Measurements from ENCODE around the gene MYL11. TPM values are rescaled to one million over a fixed set of nuclear protein-coding genes. Genes with fewer than 3 reads are reported as not detected.
A peak's percentile ranks its signal among the peaks of the same experiment; 100 is the strongest.
"Not testable (repeated sequence)": the region's sequence is repeated elsewhere in the genome, so short reads cannot be mapped to it uniquely, and the experiment has no call there.

The MYL11 gene
- polyA plus RNA-seq, 2 of the 4 experiments (the other 2 are of a cell fraction), result 0.46 TPM; not detected in 1

GRCh38 chr16:30340621-30341020, 34.0 kb upstream of the MYL11 start (continued):
- no peak for TF ChIP-seq HMGXB4 (CRISPR knock-in tag; IDR thresholded peaks at IDR 0.05; ENCODE audit: borderline replicate concordance)
- TF ChIP-seq ZC3H11A (IDR thresholded peaks at IDR 0.05), result no peak
- no peak for TF ChIP-seq FOXS1 (CRISPR knock-in tag; IDR thresholded peaks at IDR 0.05)

- ATAC-seq, result peak; percentile 16 to 45; a peak in 3 of 6 replicates
Observed at GRCh38 chr16:30341971-30342370, 32.6 kb upstream of the MYL11 start.

GRCh38 chr16:30342751-30343490, 31.7 kb upstream of the MYL11 start:
- no peak for TF ChIP-seq EHMT2 (IDR thresholded peaks at IDR 0.05; ENCODE audit: low read depth)
- TF ChIP-seq E2F6 (IDR thresholded peaks at IDR 0.05; ENCODE audit: borderline replicate concordance, low read depth), result no peak
- TF ChIP-seq POLR2AphosphoS2 (conservative IDR thresholded peaks at IDR 0.05; ENCODE audit: low read length), result no peak
- no peak for TF ChIP-seq FOSL2 (IDR thresholded peaks at IDR 0.05)
- TF ChIP-seq FOSL2 (CRISPR knock-in tag; IDR thresholded peaks at IDR 0.05), result no peak
- H3K4me1 ChIP-seq, result no peaks in the 10 kb centered on the region
- DNase-seq (ENCODE audit: low read depth in 1 of 2, low spot score in 1 of 2), result no peak
- ATAC-seq, result peak in 1 of 2 experiments; percentile 36; a peak in 1 of 6 replicates
- H3K9me3 ChIP-seq, result no peaks in the 10 kb centered on the region
- FAIRE-seq, result no peak
- POLR2A ChIA-PET, result no interaction called here
- H3K4me3 ChIP-seq, result no peak overlapping the region
- CTCF ChIA-PET, result interaction anchor here (0.8 to 0.9 kb wide), 3 partner anchors 8 to 67 kb away, joined by 3 to 5 read pairs (median 3); partner anchors contain the start of gene CD2BP2
- no peak overlapping the region for H3K27ac ChIP-seq
- no peak overlapping the region for H3K4me2 ChIP-seq
- WGBS (ENCODE audit: missing lambda C conversion rate), result 77% methylated on average over 32 of the region's 32 CpGs

More at GRCh38 chr16:30341971-30342370, 32.6 kb upstream of the MYL11 start:
- H3K4me2 ChIP-seq; H3K4me1 ChIP-seq; FAIRE-seq; H3K4me3 ChIP-seq; H3K27ac ChIP-seq; POLR2A ChIA-PET; DNase-seq (ENCODE audit: low read depth in 1 of 2, low spot score in 1 of 2); H3K9me3 ChIP-seq: not testable (repeated sequence)
- CTCF ChIA-PET, result interaction anchor here (0.8 to 0.9 kb wide), 3 partner anchors 9 to 67 kb away, joined by 3 to 5 read pairs (median 3); no protein-coding TSS in a partner anchor
- WGBS (ENCODE audit: missing lambda C conversion rate), result 89% methylated on average over 8 of the region's 8 CpGs

- DNase-seq (ENCODE audit: low read depth in 1 of 2, low spot score in 1 of 2); CTCF ChIA-PET; H3K4me3 ChIP-seq; H3K4me2 ChIP-seq; H3K9me3 ChIP-seq; H3K4me1 ChIP-seq; POLR2A ChIA-PET; FAIRE-seq; ATAC-seq; H3K27ac ChIP-seq: not testable (repeated sequence)
- WGBS (ENCODE audit: missing lambda C conversion rate), result 92% methylated on average over 11 of the region's 11 CpGs
Observed at GRCh38 chr16:30343491-30343820, 31.1 kb upstream of the MYL11 start.

- CTCF ChIA-PET, result interaction anchor here (1.4 kb wide), 1 partner anchor 18 kb away, joined by 3 read pairs; no protein-coding TSS in a partner anchor
- Histone ChIP-seq H3K4me3 (no peak overlapping the region), H3K27ac (no peak overlapping the region), H3K4me2 (no peak overlapping the region), H3K9me3 (no peaks in the 10 kb centered on the region), H3K4me1 (peaks cover 1% of the 10 kb centered on the region; the same call in 1 of the 3 replicates)
- 89% methylated on average over 3 of the region's 3 CpGs for WGBS (ENCODE audit: missing lambda C conversion rate)
- FAIRE-seq (no peak), ATAC-seq (no peak), DNase-seq (ENCODE audit: low read depth in 1 of 2, low spot score in 1 of 2) (no peak)
- POLR2A ChIA-PET, result no interaction called here
- TF ChIP-seq HOXB13 (CRISPR knock-in tag; IDR thresholded peaks at IDR 0.05; ENCODE audit: low read depth) (no peak), HDAC2 (IDR thresholded peaks at IDR 0.05) (no peak), CBX2 (IDR thresholded peaks at IDR 0.05; ENCODE audit: borderline replicate concordance, low read depth) (no peak), POLR2AphosphoS2 (conservative IDR thresholded peaks at IDR 0.05; ENCODE audit: low read length) (no peak), FOXS1 (CRISPR knock-in tag; IDR thresholded peaks at IDR 0.05) (no peak), GATA3 (IDR thresholded peaks at IDR 0.05; ENCODE audit: borderline replicate concordance) (no peak), FOSL2 (IDR thresholded peaks at IDR 0.05) (no peak), FOSL2 (CRISPR knock-in tag; IDR thresholded peaks at IDR 0.05) (no peak), CHD4 (IDR thresholded peaks at IDR 0.05; ENCODE audit: borderline replicate concordance) (no peak), PBX3 (IDR thresholded peaks at IDR 0.05) (no peak), HOXA7 (CRISPR knock-in tag; IDR thresholded peaks at IDR 0.05) (no peak), PHF8 (IDR thresholded peaks at IDR 0.05; ENCODE audit: borderline replicate concordance, low read depth) (no peak), NFE2L2 (conservative IDR thresholded peaks at IDR 0.05; ENCODE audit: low read length) (no peak), ZNF302 (CRISPR knock-in tag; IDR thresholded peaks at IDR 0.05) (no peak), ESRRA (IDR thresholded peaks at IDR 0.05; ENCODE audit: borderline replicate concordance, low read length) (no peak), ATOH8 (CRISPR knock-in tag; IDR thresholded peaks at IDR 0.05; ENCODE audit: low read depth) (no peak), CTCF (IDR thresholded peaks at IDR 0.05) (no peak)
Observed at GRCh38 chr16:30346286-30346685, 28.3 kb upstream of the MYL11 start.
